ENCODE results near the gene TOP3B. TPM values are rescaled to one million over a fixed set of nuclear protein-coding genes. Genes with fewer than 3 reads are reported as not detected.

TOP3B gene
- total and polyA plus RNA-seq, 2 experiments from 2014 or later, result 35.7 to 77.7 TPM

DNA sequence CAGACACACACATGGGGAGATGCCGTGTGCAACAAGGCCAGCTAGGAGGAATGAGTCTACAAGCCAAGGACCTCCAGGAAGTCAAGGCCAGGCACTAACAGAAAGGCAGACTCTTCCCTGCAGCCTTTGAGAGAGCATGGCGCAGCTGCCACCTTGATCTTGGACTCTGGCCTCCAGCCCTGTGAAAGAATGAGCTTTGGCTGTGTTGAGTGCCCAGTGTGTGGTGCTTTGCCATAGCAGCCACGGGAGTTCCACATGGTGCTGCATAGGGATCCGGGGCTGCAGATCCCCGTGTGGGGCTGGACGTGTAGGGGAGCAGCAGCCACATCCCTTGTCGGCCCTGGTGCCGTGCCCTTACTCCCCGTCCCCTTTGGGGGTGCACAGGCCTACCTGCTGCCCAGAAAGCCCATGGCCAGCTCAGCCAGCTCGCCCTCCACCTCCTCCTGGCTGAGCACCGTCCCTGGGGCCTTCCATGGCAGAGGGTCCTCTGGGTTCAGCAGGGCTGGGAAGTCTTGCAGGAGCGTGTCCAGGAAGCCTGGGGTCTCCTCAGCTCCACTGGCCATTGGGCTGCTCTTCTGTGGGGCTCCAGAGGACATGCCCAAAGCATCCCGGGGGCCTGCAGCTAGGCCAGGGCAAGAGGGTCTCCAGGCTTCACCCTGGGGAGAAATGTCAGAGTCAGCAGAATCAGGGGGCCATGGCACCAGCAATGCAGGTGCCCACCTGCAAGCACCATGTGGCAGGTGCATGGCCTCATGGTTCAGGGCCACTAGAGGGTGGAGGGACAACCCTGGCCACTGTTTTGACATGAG, 36.9 kb downstream of the TOP3B start (continued):
- TF ChIP-seq, protein P1, sequence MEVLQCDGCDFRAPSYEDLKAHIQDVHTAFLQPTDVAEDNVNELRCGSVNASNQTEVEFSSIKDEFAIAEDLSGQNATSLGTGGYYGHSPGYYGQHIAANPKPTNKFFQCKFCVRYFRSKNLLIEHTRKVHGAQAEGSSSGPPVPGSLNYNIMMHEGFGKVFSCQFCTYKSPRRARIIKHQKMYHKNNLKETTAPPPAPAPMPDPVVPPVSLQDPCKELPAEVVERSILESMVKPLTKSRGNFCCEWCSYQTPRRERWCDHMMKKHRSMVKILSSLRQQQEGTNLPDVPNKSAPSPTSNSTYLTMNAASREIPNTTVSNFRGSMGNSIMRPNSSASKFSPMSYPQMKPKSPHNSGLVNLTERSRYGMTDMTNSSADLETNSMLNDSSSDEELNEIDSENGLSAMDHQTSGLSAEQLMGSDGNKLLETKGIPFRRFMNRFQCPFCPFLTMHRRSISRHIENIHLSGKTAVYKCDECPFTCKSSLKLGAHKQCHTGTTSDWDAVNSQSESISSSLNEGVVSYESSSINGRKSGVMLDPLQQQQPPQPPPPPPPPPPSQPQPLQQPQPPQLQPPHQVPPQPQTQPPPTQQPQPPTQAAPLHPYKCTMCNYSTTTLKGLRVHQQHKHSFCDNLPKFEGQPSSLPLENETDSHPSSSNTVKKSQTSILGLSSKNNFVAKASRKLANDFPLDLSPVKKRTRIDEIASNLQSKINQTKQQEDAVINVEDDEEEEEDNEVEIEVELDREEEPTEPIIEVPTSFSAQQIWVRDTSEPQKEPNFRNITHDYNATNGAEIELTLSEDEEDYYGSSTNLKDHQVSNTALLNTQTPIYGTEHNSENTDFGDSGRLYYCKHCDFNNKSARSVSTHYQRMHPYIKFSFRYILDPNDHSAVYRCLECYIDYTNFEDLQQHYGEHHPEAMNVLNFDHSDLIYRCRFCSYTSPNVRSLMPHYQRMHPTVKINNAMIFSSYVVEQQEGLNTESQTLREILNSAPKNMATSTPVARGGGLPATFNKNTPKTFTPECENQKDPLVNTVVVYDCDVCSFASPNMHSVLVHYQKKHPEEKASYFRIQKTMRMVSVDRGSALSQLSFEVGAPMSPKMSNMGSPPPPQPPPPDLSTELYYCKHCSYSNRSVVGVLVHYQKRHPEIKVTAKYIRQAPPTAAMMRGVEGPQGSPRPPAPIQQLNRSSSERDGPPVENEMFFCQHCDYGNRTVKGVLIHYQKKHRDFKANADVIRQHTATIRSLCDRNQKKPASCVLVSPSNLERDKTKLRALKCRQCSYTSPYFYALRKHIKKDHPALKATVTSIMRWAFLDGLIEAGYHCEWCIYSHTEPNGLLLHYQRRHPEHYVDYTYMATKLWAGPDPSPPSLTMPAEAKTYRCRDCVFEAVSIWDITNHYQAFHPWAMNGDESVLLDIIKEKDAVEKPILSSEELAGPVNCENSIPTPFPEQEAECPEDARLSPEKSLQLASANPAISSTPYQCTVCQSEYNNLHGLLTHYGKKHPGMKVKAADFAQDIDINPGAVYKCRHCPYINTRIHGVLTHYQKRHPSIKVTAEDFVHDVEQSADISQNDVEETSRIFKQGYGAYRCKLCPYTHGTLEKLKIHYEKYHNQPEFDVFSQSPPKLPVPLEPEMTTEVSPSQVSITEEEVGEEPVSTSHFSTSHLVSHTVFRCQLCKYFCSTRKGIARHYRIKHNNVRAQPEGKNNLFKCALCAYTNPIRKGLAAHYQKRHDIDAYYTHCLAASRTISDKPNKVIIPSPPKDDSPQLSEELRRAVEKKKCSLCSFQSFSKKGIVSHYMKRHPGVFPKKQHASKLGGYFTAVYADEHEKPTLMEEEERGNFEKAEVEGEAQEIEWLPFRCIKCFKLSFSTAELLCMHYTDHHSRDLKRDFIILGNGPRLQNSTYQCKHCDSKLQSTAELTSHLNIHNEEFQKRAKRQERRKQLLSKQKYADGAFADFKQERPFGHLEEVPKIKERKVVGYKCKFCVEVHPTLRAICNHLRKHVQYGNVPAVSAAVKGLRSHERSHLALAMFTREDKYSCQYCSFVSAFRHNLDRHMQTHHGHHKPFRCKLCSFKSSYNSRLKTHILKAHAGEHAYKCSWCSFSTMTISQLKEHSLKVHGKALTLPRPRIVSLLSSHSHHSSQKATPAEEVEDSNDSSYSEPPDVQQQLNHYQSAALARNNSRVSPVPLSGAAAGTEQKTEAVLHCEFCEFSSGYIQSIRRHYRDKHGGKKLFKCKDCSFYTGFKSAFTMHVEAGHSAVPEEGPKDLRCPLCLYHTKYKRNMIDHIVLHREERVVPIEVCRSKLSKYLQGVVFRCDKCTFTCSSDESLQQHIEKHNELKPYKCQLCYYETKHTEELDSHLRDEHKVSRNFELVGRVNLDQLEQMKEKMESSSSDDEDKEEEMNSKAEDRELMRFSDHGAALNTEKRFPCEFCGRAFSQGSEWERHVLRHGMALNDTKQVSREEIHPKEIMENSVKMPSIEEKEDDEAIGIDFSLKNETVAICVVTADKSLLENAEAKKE (CRISPR knock-in tag; IDR thresholded peaks at IDR 0.05), result no peak
- TF ChIP-seq, protein P2, sequence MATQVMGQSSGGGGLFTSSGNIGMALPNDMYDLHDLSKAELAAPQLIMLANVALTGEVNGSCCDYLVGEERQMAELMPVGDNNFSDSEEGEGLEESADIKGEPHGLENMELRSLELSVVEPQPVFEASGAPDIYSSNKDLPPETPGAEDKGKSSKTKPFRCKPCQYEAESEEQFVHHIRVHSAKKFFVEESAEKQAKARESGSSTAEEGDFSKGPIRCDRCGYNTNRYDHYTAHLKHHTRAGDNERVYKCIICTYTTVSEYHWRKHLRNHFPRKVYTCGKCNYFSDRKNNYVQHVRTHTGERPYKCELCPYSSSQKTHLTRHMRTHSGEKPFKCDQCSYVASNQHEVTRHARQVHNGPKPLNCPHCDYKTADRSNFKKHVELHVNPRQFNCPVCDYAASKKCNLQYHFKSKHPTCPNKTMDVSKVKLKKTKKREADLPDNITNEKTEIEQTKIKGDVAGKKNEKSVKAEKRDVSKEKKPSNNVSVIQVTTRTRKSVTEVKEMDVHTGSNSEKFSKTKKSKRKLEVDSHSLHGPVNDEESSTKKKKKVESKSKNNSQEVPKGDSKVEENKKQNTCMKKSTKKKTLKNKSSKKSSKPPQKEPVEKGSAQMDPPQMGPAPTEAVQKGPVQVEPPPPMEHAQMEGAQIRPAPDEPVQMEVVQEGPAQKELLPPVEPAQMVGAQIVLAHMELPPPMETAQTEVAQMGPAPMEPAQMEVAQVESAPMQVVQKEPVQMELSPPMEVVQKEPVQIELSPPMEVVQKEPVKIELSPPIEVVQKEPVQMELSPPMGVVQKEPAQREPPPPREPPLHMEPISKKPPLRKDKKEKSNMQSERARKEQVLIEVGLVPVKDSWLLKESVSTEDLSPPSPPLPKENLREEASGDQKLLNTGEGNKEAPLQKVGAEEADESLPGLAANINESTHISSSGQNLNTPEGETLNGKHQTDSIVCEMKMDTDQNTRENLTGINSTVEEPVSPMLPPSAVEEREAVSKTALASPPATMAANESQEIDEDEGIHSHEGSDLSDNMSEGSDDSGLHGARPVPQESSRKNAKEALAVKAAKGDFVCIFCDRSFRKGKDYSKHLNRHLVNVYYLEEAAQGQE (IDR thresholded peaks at IDR 0.05; ENCODE audit: unreplicated experiment), result no peak

DNA sequence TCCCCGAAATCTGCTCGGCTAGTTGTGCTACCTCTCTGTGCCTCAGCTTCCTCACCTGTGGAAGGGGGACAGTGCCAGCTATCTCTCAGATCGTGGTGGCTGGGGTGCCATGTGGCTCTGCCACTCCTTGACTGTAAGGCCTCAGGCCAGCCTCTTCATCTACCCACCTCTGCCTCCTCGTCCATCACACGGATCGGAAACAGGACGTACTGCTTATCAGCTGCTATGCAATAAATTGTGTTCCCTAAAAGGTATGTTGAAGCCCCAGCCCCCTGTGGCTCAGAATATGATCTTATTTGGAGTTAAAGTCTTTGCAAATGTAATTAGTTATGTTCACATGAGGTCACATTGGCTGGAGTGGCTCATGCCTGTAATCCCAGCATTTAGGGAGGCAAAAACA, 37.7 kb downstream of the TOP3B start:
- no peak overlapping the region for H3K4me2 ChIP-seq
- no peak overlapping the region for H3K27ac ChIP-seq (ENCODE audit: low read depth)
- no peaks in the 10 kb centered on the region for H3K79me2 ChIP-seq (replicated peaks; ENCODE audit: insufficient read depth)
- no peaks in the 10 kb centered on the region for H3K36me3 ChIP-seq (ENCODE audit: insufficient read depth)
- no peak overlapping the region for H2AFZ ChIP-seq
- no peaks in the 10 kb centered on the region for H3F3A ChIP-seq (replicated peaks; ENCODE audit: low read depth)
- no peaks in the 10 kb centered on the region for H3K27me3 ChIP-seq (ENCODE audit: insufficient read depth)
- Mint-ChIP-seq H3K4me3 (no peak overlapping the region), H3K27ac (no peak overlapping the region), H3K4me1 (peaks cover 25% of the 10 kb centered on the region), H3K36me3 (ENCODE audit: low read depth) (peaks cover 10% of the 10 kb centered on the region; the same call in 2 of the 3 replicates), H3K27me3 (ENCODE audit: insufficient read depth, low read depth, poor library complexity) (peaks cover 9% of the 10 kb centered on the region), H3K9me3 (no peaks in the 10 kb centered on the region)
- H4K20me1 ChIP-seq (replicated peaks; ENCODE audit: insufficient read depth), result peaks cover 3% of the 10 kb centered on the region; the same call in 1 of the 2 replicates
- no peaks in the 10 kb centered on the region for H3K9me2 ChIP-seq (ENCODE audit: insufficient read depth)
- DNase-seq (ENCODE audit: low spot score), result no peak
- H3K4me3 ChIP-seq, result no peak overlapping the region
- H3K4me1 ChIP-seq (ENCODE audit: insufficient read depth), result peaks cover 8% of the 10 kb centered on the region; the same call in 1 of the 2 replicates
- ATAC-seq, result no peak
- no peak for TF ChIP-seq EZH2 (IDR thresholded peaks at IDR 0.05; ENCODE audit: low read depth, unreplicated experiment)
- TF ChIP-seq STAT1 (IDR thresholded peaks at IDR 0.05; ENCODE audit: unreplicated experiment), result no peak
- TF ChIP-seq, protein P3, sequence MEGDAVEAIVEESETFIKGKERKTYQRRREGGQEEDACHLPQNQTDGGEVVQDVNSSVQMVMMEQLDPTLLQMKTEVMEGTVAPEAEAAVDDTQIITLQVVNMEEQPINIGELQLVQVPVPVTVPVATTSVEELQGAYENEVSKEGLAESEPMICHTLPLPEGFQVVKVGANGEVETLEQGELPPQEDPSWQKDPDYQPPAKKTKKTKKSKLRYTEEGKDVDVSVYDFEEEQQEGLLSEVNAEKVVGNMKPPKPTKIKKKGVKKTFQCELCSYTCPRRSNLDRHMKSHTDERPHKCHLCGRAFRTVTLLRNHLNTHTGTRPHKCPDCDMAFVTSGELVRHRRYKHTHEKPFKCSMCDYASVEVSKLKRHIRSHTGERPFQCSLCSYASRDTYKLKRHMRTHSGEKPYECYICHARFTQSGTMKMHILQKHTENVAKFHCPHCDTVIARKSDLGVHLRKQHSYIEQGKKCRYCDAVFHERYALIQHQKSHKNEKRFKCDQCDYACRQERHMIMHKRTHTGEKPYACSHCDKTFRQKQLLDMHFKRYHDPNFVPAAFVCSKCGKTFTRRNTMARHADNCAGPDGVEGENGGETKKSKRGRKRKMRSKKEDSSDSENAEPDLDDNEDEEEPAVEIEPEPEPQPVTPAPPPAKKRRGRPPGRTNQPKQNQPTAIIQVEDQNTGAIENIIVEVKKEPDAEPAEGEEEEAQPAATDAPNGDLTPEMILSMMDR (conservative IDR thresholded peaks at IDR 0.05; ENCODE audit: low read depth in 2 of 2), result no peak
- no peak for TF ChIP-seq NANOG (IDR thresholded peaks at IDR 0.05; ENCODE audit: borderline replicate concordance)
- TF ChIP-seq CREB1 (CRISPR knock-in tag; IDR thresholded peaks at IDR 0.05; ENCODE audit: low read depth), result no peak
- TF ChIP-seq ZNF331 (CRISPR knock-in tag; IDR thresholded peaks at IDR 0.05; ENCODE audit: low read depth), result no peak

Measured in GM23338 (cell line).